Osteocyte (in vitro differentiated cells): ENCODE results near the gene DENND4A. TPM values are rescaled to one million over a fixed set of nuclear protein-coding genes. Genes with fewer than 3 reads are reported as not detected.

Experiments
- DNase-seq: peaks from one replicate; pipeline ENCODE4 v3.0.0; 2021; ENCODE audit warnings: mixed read lengths; ENCODE audit not compliant: unreplicated experiment; ENCODE audit errors: extremely low spot score
- H3K27ac Mint-ChIP-seq: one replicate; pipeline ENCODE4 v1.8.0; 2021; ENCODE audit warnings: mild to moderate bottlenecking, mixed read lengths; ENCODE audit not compliant: unreplicated experiment
- H3K27me3 Mint-ChIP-seq: one replicate; pipeline ENCODE4 v1.8.0; 2021; ENCODE audit warnings: mixed read lengths; ENCODE audit not compliant: unreplicated experiment
- H3K36me3 Mint-ChIP-seq: one replicate; pipeline ENCODE4 v1.8.0; 2021; ENCODE audit warnings: mixed read lengths; ENCODE audit not compliant: unreplicated experiment
- H3K4me1 Mint-ChIP-seq: one replicate; pipeline ENCODE4 v1.8.0; 2021; ENCODE audit warnings: mixed read lengths; ENCODE audit not compliant: unreplicated experiment
- H3K4me3 Mint-ChIP-seq: one replicate; pipeline ENCODE4 v1.8.0; 2021; ENCODE audit warnings: mild to moderate bottlenecking, moderate library complexity, mixed read lengths; ENCODE audit not compliant: unreplicated experiment
- H3K9me3 Mint-ChIP-seq: one replicate; pipeline ENCODE4 v1.8.0; 2021; ENCODE audit warnings: mixed read lengths; ENCODE audit not compliant: unreplicated experiment
- total RNA-seq: library from RNA; stranded (reverse); gene quantifications from 2 replicates; pipeline ENCODE4 v1.2.1, GENCODE V29; 2021
- TF ChIP-seq, protein P1 (sequence below): fragments of 200-600 bp; sonication (generic); IDR thresholded peaks from 2 replicates; pipeline ENCODE4 v1.5.0; 2021; ENCODE audit warnings: antibody characterized with exemption, mild to moderate bottlenecking, moderate library complexity

Gene DENND4A
- total RNA-seq, 1 donor from 2014 or later, result 24.5 TPM

DNA sequence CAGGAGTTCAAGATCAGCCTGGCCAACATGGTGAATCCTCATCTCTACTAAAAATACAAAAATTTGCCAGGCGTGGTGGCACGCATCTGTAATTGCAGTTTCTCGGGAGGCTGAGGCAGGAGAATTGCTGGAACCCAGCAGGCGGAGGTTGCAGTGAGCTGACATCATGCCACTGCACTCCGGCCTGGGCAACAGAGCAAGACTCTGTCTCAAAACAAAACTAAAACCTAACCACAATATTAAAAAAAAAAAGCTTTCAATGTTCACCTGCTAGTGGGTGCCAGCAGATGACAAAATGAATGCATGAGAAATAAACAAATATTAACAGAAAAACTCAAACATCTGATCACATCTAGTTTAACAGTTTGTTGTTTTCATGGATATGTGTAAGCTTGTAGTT, 161.3 kb downstream of the DENND4A start:
- H3K9me3 Mint-ChIP-seq, result no peaks in the 10 kb centered on the region
- peaks cover 5% of the 10 kb centered on the region for H3K4me1 Mint-ChIP-seq
- H3K36me3 Mint-ChIP-seq, result peaks cover 6% of the 10 kb centered on the region
- H3K27me3 Mint-ChIP-seq, result no peaks in the 10 kb centered on the region
- TF ChIP-seq, protein P1, sequence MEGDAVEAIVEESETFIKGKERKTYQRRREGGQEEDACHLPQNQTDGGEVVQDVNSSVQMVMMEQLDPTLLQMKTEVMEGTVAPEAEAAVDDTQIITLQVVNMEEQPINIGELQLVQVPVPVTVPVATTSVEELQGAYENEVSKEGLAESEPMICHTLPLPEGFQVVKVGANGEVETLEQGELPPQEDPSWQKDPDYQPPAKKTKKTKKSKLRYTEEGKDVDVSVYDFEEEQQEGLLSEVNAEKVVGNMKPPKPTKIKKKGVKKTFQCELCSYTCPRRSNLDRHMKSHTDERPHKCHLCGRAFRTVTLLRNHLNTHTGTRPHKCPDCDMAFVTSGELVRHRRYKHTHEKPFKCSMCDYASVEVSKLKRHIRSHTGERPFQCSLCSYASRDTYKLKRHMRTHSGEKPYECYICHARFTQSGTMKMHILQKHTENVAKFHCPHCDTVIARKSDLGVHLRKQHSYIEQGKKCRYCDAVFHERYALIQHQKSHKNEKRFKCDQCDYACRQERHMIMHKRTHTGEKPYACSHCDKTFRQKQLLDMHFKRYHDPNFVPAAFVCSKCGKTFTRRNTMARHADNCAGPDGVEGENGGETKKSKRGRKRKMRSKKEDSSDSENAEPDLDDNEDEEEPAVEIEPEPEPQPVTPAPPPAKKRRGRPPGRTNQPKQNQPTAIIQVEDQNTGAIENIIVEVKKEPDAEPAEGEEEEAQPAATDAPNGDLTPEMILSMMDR, result no peak
- H3K27ac Mint-ChIP-seq, result no peak overlapping the region
- no peak overlapping the region for H3K4me3 Mint-ChIP-seq
- DNase-seq, result no peak

DNA sequence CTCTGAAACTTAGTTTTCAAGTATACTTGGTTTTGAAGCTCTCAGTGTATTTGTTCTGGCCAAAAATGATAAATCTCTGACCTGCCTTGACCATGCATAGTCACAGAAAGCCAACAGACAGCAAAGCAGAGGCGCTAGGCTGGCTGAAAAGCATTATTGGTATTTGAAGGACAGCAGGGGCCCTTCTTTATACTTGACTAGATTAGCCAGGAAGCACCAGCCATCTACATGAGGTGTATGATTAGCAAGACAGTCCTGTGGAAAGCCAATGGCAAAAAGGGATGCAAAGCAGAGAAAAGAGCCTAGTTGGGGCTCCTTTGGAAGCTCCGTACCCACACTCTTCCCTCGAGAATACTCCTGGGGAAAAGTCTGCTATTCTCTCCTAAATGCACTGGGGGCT, 162.5 kb downstream of the DENND4A start:
- no peaks in the 10 kb centered on the region for H3K27me3 Mint-ChIP-seq
- no peaks in the 10 kb centered on the region for H3K9me3 Mint-ChIP-seq
- peaks cover 5% of the 10 kb centered on the region for H3K4me1 Mint-ChIP-seq
- no peak overlapping the region for H3K27ac Mint-ChIP-seq
- DNase-seq, result no peak
- peaks cover 14% of the 10 kb centered on the region for H3K36me3 Mint-ChIP-seq
- TF ChIP-seq, protein P1, result no peak
- no peak overlapping the region for H3K4me3 Mint-ChIP-seq

DNA sequence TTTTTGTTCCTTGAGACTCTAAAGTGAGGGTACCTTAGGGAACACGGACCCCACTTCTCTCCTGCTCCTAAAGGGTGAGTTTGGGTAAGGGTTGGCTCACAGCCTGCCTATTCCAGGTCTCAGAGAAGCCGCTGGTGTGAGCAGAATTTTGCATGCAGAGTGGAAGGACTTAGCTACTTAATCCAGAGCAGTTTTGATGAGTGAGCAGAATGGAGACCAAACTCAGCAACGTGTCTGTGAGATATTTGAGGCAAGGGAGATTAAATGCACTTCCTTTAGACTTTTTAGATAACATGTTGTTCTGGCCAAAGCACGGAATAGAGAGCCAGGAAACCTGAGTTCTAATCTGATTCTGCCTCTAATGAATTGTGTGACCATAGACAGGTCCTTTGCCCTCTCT, 165.2 kb downstream of the DENND4A start:
- H3K9me3 Mint-ChIP-seq, result no peaks in the 10 kb centered on the region
- H3K4me1 Mint-ChIP-seq, result no peaks in the 10 kb centered on the region
- H3K36me3 Mint-ChIP-seq, result peaks cover 18% of the 10 kb centered on the region
- H3K27me3 Mint-ChIP-seq, result no peaks in the 10 kb centered on the region
- H3K27ac Mint-ChIP-seq, result no peak overlapping the region
- no peak for DNase-seq
- TF ChIP-seq, protein P1, result no peak
- H3K4me3 Mint-ChIP-seq, result no peak overlapping the region

DNA sequence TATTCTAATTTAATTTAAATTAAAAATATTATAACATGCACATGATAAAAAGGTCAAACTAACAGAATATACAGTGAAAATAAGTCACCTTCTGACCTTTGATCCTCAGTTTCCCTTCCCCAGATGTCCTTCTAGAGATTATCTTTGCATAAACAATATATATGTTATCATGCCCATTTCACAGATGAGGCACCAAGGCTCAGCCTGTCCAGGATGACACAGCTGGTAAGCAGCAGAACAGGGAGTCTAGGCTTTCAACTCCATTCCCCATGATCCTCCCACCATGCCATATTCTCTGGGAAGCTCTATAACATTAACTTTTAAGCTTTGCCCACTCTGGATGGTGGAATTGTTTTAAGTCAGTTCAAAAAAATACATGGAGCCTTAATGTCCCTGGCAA, 169.0 kb downstream of the DENND4A start:
- Mint-ChIP-seq H3K36me3 (peaks cover 22% of the 10 kb centered on the region), H3K27me3 (no peaks in the 10 kb centered on the region), H3K9me3 (no peaks in the 10 kb centered on the region), H3K4me3 (no peak overlapping the region), H3K27ac (no peak overlapping the region), H3K4me1 (no peaks in the 10 kb centered on the region)
- DNase-seq, result no peak
- TF ChIP-seq, protein P1, result no peak

DNA sequence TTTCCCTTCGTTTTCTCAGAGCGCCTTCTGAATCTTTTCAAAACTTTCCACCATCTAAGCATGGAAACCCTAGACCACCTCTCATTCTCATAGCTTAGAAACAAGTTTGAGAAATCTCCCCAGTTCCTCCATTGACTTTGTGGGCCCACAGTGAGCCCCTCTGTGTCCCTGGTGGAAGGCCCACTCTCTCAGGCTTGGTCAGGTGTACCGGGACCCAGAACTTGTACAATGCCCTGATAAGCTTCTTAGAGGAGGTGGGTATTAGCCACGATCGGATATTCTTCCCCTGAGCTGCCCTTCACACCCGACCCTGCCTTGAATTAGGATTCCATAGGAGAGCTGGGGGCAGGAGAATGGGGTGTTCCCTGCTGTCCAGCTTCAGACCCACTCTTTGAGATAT, 170.5 kb downstream of the DENND4A start, which contains the start of gene SLC24A1:
Gene SLC24A1 (plus strand): TSS at position 301 of the 400 bp plus-strand sequence. CDS start 2,143 bp downstream, outside the sequence.
- DNase-seq, result no peak
- H3K27me3 Mint-ChIP-seq, result no peaks in the 10 kb centered on the region
- no peaks in the 10 kb centered on the region for H3K9me3 Mint-ChIP-seq
- no peak within 1 kb of the TSS for H3K27ac Mint-ChIP-seq
- TF ChIP-seq, protein P1, result no peak
- H3K36me3 Mint-ChIP-seq, result peaks cover 24% of the 10 kb centered on the region
- no peaks in the 10 kb centered on the region for H3K4me1 Mint-ChIP-seq
- no peak within 1 kb of the TSS for H3K4me3 Mint-ChIP-seq
